Osteocyte (in vitro differentiated cells): Measurements from ENCODE around the gene ANKS3. TPM values are rescaled to one million over a fixed set of nuclear protein-coding genes. Genes with fewer than 3 reads are reported as not detected.
"Not testable (repeated sequence)": the region's sequence is repeated elsewhere in the genome, so short reads cannot be mapped to it uniquely, and the experiment has no call there.

Experiments
- DNase-seq: peaks from one replicate; pipeline ENCODE4 v3.0.0; 2021; ENCODE audit warnings: mixed read lengths; ENCODE audit not compliant: unreplicated experiment; ENCODE audit errors: extremely low spot score
- H3K27ac Mint-ChIP-seq: one replicate; pipeline ENCODE4 v1.8.0; 2021; ENCODE audit warnings: mild to moderate bottlenecking, mixed read lengths; ENCODE audit not compliant: unreplicated experiment
- H3K27me3 Mint-ChIP-seq: one replicate; pipeline ENCODE4 v1.8.0; 2021; ENCODE audit warnings: mixed read lengths; ENCODE audit not compliant: unreplicated experiment
- H3K36me3 Mint-ChIP-seq: one replicate; pipeline ENCODE4 v1.8.0; 2021; ENCODE audit warnings: mixed read lengths; ENCODE audit not compliant: unreplicated experiment
- H3K4me1 Mint-ChIP-seq: one replicate; pipeline ENCODE4 v1.8.0; 2021; ENCODE audit warnings: mixed read lengths; ENCODE audit not compliant: unreplicated experiment
- H3K4me3 Mint-ChIP-seq: one replicate; pipeline ENCODE4 v1.8.0; 2021; ENCODE audit warnings: mild to moderate bottlenecking, moderate library complexity, mixed read lengths; ENCODE audit not compliant: unreplicated experiment
- H3K9me3 Mint-ChIP-seq: one replicate; pipeline ENCODE4 v1.8.0; 2021; ENCODE audit warnings: mixed read lengths; ENCODE audit not compliant: unreplicated experiment
- total RNA-seq: library from RNA; stranded (reverse); gene quantifications from 2 replicates; pipeline ENCODE4 v1.2.1, GENCODE V29; 2021
- TF ChIP-seq, protein P1 (sequence below): fragments of 200-600 bp; sonication (generic); IDR thresholded peaks from 2 replicates; pipeline ENCODE4 v1.5.0; 2021; ENCODE audit warnings: antibody characterized with exemption, mild to moderate bottlenecking, moderate library complexity

Gene ANKS3
- total RNA-seq, 1 donor from 2014 or later, result 30.0 TPM

DNA sequence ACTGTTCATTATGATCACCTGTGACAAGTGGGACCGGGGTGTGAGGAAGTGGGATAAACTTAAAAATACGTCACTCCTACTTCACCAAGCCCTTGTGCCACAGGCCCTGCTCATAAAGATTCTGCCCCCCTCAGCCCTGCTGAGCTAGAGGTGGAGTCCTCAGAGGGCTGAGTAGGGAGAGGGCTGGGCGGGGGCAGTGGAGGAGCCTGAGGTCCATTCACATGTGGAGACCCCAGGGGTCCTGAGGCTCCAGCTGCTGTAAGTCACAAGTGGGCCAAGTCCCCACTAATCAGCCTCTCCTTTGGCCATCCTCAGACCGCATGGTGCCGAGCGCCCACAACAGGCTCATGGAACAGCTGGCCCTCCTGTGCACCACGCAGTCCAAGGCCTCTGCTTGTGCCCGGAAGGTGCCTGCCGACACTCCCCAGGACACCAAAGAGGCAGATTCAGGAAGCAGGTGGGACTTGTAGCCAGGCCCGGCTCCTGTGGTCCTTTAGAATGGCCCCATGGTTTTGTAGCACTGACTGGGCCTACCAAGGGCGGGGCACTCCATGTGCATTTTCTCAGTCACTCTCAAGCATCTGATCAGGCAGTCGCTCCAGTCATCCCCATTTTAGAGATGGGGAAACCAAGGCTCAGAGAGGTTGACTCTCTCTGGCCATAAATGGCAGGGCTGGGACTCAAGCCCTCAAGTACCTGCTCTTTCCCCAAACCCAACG is 10.6 kb upstream of the ANKS3 start:
- Mint-ChIP-seq H3K27ac (no peak overlapping the region), H3K36me3 (no peaks in the 10 kb centered on the region), H3K4me3 (no peak overlapping the region), H3K27me3 (no peaks in the 10 kb centered on the region), H3K9me3 (no peaks in the 10 kb centered on the region), H3K4me1 (no peaks in the 10 kb centered on the region)
- no peak for DNase-seq
- TF ChIP-seq, protein P1, sequence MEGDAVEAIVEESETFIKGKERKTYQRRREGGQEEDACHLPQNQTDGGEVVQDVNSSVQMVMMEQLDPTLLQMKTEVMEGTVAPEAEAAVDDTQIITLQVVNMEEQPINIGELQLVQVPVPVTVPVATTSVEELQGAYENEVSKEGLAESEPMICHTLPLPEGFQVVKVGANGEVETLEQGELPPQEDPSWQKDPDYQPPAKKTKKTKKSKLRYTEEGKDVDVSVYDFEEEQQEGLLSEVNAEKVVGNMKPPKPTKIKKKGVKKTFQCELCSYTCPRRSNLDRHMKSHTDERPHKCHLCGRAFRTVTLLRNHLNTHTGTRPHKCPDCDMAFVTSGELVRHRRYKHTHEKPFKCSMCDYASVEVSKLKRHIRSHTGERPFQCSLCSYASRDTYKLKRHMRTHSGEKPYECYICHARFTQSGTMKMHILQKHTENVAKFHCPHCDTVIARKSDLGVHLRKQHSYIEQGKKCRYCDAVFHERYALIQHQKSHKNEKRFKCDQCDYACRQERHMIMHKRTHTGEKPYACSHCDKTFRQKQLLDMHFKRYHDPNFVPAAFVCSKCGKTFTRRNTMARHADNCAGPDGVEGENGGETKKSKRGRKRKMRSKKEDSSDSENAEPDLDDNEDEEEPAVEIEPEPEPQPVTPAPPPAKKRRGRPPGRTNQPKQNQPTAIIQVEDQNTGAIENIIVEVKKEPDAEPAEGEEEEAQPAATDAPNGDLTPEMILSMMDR, result no peak

DNA sequence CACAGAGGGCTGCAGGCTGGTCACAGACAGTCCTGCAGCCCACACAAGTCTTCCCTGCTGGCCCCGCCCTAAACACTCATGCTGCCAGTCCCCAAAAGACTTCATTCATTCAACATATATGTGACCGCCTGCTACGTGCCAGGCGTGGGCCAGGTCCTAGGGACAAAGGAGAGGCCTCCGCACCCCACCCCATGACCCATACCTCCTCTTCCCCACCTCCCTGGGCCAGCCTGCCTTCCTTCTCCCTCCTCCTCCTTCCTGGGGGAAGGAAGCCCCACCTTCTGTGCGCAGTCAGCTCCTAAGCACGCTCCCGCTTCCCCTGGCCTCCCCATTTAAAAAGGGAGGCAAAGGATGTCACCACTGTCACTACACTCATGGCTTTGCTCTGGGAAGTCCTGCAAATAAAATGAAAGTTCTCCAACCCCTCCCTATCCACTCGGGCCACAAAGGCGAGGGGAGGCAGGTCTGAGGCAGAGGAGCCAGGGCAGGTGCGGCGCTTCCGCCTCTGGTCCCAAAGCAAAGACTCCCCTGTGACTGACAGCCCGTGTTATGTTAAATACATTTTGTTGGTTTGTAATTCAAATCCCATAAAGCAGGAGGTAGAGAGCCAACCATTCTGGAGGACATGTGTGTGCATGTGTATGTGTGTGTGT is 9.3 kb upstream of the ANKS3 start:
- Mint-ChIP-seq H3K9me3 (no peaks in the 10 kb centered on the region), H3K36me3 (no peaks in the 10 kb centered on the region), H3K4me3 (no peak overlapping the region), H3K4me1 (no peaks in the 10 kb centered on the region), H3K27me3 (no peaks in the 10 kb centered on the region), H3K27ac (no peak overlapping the region)
- no peak for DNase-seq
- TF ChIP-seq, protein P1, result no peak

DNA sequence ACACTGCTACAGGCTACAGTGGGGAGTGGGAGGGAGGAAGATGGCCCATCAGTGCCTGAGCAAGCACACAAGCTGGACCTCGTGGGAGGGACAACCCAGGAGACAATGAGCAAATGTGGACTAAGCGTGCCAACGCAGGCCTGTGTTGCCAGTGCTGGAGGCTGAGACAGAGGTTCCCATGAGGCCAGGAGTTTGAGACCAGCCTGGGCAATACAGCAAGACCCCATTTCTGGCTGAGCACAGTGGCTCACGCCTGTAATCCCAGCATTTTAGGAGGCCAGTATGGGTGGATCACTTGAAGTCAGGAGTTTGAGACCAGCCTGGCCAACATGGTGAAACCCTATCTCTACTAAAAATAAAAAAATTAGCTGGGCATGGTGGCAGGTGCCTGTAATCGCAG is 4.3 kb upstream of the ANKS3 start:
- not testable (repeated sequence) for H3K27ac Mint-ChIP-seq, DNase-seq, H3K4me3 Mint-ChIP-seq, H3K36me3 Mint-ChIP-seq, H3K27me3 Mint-ChIP-seq, H3K4me1 Mint-ChIP-seq, H3K9me3 Mint-ChIP-seq

DNA sequence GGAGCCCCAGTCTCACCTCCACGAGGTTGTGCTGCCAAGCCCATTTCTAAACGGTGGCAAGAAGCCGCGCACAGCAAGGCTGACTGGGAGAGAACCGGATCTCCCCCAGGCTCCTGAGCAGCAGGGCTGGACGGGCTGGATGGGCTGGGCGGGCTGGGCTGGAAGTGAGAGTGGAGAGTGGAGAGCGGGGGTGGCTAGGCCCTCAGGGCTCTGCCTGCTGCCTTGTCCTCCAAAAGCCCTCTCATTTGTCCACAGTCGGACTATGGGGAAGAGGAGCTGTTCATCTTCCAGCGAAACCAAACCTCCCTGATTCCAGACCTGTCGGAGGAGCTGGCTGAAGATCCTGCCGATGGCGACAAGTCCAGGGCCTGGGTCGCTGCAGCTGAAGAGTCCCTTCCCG is 3.5 kb upstream of the ANKS3 start:
- Mint-ChIP-seq H3K9me3 (no peaks in the 10 kb centered on the region), H3K27ac (no peak overlapping the region), H3K27me3 (no peaks in the 10 kb centered on the region), H3K4me3 (no peak overlapping the region), H3K36me3 (no peaks in the 10 kb centered on the region), H3K4me1 (peaks cover 16% of the 10 kb centered on the region)
- DNase-seq, result no peak
- TF ChIP-seq, protein P1, result no peak

DNA sequence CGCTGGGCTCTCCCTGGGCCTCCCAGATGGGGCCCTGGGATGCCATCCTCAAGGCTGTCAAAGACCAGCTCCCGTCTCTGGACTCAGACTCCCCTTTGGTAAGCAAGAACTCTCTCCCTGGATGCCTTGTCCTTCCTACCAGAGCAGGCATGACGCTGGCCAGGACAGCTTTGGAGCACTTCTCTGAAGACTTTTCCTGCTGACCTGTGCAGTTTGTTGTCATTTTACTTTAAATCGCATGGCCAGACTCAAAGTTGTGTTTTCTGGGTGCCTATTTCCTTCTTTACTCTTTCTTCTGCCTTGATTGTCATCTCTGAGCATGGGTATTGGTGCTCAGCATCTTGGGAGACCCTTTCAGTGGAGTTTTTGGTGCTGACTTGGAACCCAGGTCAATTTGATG is 2.5 kb upstream of the ANKS3 start:
- H3K36me3 Mint-ChIP-seq, result no peaks in the 10 kb centered on the region
- no peak overlapping the region for H3K4me3 Mint-ChIP-seq
- TF ChIP-seq, protein P1, result no peak
- H3K4me1 Mint-ChIP-seq, result peaks cover 16% of the 10 kb centered on the region
- no peak for DNase-seq
- H3K27me3 Mint-ChIP-seq, result no peaks in the 10 kb centered on the region
- H3K27ac Mint-ChIP-seq, result no peak overlapping the region
- H3K9me3 Mint-ChIP-seq, result no peaks in the 10 kb centered on the region
